HL-60/S4 treated with retinoic acid at 250 ng/mL for 4 days and 3 days (cell line): Measurements from ENCODE around the gene SLC9A6.
"Not testable (repeated sequence)": the region's sequence is repeated elsewhere in the genome, so short reads cannot be mapped to it uniquely, and the experiment has no call there.

Experiments used
- in situ Hi-C: fragments of 300-500 bp; cut with MboI; formaldehyde crosslinking; loops from 2 replicates; pipeline ENCODE4 v1.7.0; 2022; ENCODE audit warnings: low sequenced_read_pairs

SLC9A6 gene

GRCh38 chrX:136061286-136061685, 76.1 kb downstream of the SLC9A6 start:
- in situ Hi-C loops: no loop called here

GRCh38 chrX:136061696-136062095, 76.5 kb downstream of the SLC9A6 start:
- in situ Hi-C loops: no loop called here

DNA sequence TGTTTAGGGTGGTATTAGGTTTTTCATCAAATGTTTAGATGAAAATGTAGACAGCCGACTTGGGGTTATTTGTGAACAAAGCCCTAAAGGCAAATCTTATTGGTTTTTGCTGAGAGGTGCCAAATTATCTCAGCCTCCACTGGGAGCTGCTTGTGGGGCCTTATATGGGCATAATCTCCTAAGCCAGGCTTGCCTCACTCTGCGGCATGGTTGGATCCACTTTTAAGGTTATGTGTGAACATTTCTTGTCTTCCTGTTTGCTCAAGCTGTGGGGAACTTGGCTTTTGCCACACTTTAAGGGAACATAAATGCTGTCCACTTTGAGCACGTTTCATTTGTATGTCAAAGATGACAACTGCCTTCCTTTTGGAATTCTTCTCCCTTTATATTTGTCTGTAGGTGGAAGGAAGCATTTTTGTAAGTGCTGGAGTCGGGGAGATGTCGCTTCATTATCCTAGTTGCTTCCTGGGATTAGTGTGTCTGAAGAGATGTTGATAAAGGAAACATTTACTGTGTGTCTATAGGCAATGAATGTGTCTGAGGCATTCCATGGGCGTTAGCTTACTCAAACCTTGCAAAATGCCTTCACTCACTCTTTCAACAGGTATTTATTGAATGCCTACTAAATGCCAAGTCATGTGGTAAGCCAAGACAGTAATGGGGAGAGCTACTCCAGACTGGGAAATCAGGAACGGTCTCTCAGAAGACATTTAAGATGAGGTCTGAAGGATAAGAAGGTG, 78.3 kb downstream of the SLC9A6 start:
- in situ Hi-C loops: no loop called here

DNA sequence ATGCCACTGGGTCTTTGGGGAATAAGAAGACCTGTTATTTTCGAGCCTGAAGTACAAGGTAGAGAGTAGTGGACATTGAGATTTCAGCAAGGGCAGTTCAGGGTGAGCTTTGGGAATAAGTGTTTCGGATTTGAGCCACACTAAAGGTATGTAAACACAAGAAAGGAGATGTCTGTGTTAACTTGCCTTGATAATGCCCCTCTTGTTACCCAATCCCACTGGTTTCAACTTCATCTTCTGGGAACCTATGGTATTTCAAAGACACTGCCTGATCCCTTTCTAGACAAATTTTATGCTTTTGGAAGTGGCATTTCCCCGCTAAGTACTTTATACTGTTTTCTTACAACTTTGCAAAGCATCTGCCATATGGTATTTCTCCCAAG, 79.4 kb downstream of the SLC9A6 start:
- in situ Hi-C loops: no loop called here

DNA sequence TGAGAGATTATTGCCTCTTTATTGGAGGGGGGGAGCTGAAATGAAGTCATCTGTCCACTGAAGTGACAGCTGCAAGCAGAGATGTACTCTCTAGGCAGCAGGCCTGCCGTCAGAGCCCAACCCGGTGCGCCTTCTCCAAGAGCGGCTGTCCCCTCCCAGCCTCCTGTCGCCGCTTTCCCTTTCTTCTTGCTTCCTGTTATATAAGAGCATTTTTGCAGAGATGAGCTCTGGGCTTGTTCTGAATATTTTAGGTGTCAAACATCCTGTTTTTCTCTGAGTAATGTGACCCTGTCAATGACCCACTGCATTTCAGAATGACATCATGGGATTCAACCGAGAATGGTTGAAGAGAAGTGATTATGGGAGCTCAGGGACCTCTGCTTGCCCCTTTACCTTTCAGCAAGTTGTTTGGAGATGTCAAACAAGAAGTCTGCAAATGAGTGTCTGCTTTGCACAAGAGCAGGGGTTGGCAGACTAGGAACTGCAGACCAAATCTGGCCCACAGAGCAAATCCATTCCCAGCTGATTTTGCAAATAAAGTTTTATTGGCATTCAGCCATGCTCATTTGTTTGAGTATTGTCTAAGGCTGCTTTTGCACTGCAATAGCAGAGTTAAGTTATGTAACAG, 79.9 kb downstream of the SLC9A6 start:
- in situ Hi-C loops: no loop called here

GRCh38 chrX:136067097-136067496, 81.9 kb downstream of the SLC9A6 start:
- in situ Hi-C loops: no loop called here

DNA sequence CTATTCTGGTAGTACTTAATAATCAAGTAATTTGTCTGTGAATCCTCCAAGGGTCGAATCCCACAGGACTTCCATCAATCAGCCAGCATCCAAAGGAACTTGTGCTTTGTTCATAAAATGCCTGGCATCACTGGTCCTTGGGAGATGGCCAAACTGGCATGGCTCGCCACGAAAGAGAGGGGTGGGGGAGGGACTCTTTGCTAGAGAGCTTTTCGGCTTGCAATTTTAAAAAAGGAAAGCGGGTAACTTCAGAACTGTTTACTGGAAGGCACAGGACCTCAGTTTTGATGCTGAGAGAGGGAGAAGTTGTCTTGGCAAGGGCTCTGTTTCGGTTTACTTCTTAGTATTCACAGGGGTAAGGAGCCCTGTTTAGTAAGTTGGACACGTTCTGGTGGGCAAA, 82.7 kb downstream of the SLC9A6 start:
- in situ Hi-C loops: no loop called here

DNA sequence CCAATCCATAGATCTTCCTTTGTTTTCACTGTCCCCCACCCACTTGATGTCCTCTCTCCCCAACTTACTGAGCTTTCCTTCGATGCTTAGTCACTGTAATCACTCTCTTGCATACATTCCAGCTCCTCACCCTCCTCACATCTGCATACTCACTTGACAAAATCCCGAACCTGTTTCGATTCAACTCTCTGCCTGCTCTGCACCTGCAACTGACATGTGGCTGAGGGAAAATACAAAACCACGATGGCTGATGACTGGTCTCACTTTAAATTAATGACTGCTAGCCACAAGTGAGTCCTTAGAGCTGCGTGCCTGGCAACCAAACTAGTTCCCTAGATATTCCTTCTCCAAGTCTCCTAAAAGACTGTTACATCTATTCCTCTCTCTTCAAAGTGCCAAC, 91.7 kb downstream of the SLC9A6 start:
- in situ Hi-C loops: no loop called here

DNA sequence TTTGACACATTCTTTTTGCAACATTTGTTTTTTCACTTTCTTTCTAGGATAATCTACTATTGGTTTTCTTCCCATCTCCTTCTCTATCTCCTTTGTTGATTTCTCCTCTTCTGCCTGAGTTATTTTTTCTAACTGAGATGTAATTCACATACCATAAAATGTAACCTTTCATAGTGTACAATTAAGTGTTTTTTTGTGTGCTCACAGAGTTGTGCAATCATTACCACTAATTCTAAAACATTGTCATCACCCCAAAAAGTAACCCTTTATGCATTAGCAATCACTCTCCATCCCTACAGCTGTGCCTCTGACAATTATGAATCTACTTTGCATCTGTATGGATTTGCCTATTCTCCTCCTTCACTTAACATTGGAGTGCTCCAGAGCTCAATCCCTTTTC, 95.5 kb downstream of the SLC9A6 start:
- in situ Hi-C loops: no loop called here

DNA sequence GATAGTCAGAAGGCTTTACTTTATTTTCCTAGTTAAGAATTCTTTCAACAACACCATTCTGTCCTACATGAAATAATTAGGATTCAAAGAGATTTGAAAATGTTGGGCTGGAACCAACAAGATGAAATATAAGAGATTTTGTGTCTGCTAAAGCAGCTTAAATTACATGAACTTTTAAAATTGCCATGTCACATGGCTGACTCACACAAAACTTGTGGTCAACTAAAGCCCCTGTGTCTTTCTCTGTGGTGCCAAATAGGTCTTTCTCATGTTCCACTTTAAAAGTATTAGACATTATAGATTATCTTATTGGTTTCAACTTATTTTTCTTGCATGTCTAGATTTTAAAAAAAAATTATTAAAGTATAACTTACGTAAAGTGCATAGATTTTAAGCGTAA, 101.3 kb downstream of the SLC9A6 start:
- in situ Hi-C loops: no loop called here

DNA sequence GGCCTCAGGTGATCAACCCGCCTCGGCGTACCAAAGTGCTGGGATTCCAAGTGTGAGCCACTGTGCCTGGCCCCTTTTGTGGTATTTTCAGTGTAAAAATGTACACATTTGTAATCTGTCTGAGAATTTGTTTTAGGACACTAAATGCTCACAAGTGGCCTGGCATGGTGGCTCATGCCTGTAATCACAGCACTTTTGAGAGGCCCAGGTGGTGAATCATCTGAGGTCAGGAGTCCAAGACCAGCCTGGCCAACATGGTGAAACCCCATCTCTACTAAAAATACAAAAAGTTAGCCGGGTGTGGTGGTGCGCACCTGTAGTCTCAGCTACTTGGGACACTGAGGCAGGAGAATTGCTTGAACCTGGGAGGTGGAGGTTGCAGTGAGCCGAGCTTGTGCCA, 106.7 kb downstream of the SLC9A6 start:
- in situ Hi-C loops: not testable (repeated sequence)

GRCh38 chrX:136094962-136095361, 109.7 kb downstream of the SLC9A6 start:
- in situ Hi-C loops: no loop called here
